ENCODE measurements around the gene B3GALT5.
"Not testable (repeated sequence)": the region's sequence is repeated elsewhere in the genome, so short reads cannot be mapped to it uniquely, and the experiment has no call there.

Gene B3GALT5

GRCh38 chr21:39685236-39685635 is 72.5 kb downstream of the B3GALT5 start:
- no peak overlapping the region for H3K27ac ChIP-seq (ENCODE audit: low read length)
- H3K9ac ChIP-seq (ENCODE audit: low read depth, low read length), result no peak overlapping the region
- peaks cover 3% of the 10 kb centered on the region; the same call in 1 of the 2 replicates for H3K4me1 ChIP-seq (ENCODE audit: insufficient read depth, low read length)
- H3K27me3 ChIP-seq (ENCODE audit: insufficient read depth, low read length), result no peaks in the 10 kb centered on the region
- H3K4me3 ChIP-seq (ENCODE audit: low read length), result no peak overlapping the region
- peaks cover 12% of the 10 kb centered on the region; the same call in 1 of the 2 replicates for H3K9me3 ChIP-seq (ENCODE audit: insufficient read depth, low read depth, low read length)
- H3K36me3 ChIP-seq (ENCODE audit: insufficient read depth, low read depth, low read length), result no peaks in the 10 kb centered on the region; the same call in 1 of the 2 replicates

- Histone ChIP-seq H3K9ac (ENCODE audit: low read depth, low read length) (no peak overlapping the region), H3K36me3 (ENCODE audit: insufficient read depth, low read depth, low read length) (no peaks in the 10 kb centered on the region; the same call in 1 of the 2 replicates), H3K27ac (ENCODE audit: low read length) (no peak overlapping the region), H3K9me3 (ENCODE audit: insufficient read depth, low read depth, low read length) (peaks cover 12% of the 10 kb centered on the region; the same call in 1 of the 2 replicates), H3K4me1 (ENCODE audit: insufficient read depth, low read length) (peaks cover 3% of the 10 kb centered on the region; the same call in 1 of the 2 replicates), H3K27me3 (ENCODE audit: insufficient read depth, low read length) (no peaks in the 10 kb centered on the region), H3K4me3 (ENCODE audit: low read length) (no peak overlapping the region)
Measured at GRCh38 chr21:39685991-39686390, 73.3 kb downstream of the B3GALT5 start.

GRCh38 chr21:39686646-39687468 is 74.1 kb downstream of the B3GALT5 start:
- Histone ChIP-seq H3K9ac (ENCODE audit: low read depth, low read length) (no peak overlapping the region), H3K27me3 (ENCODE audit: insufficient read depth, low read length) (no peaks in the 10 kb centered on the region), H3K9me3 (ENCODE audit: insufficient read depth, low read depth, low read length) (peaks cover 12% of the 10 kb centered on the region; the same call in 1 of the 2 replicates), H3K4me3 (ENCODE audit: low read length) (no peak overlapping the region), H3K4me1 (ENCODE audit: insufficient read depth, low read length) (no peaks in the 10 kb centered on the region), H3K27ac (ENCODE audit: low read length) (no peak overlapping the region), H3K36me3 (ENCODE audit: insufficient read depth, low read depth, low read length) (no peaks in the 10 kb centered on the region; the same call in 1 of the 2 replicates)

GRCh38 chr21:39688010-39688409 is 75.3 kb downstream of the B3GALT5 start:
- Histone ChIP-seq H3K9ac (ENCODE audit: low read depth, low read length) (no peak overlapping the region), H3K27me3 (ENCODE audit: insufficient read depth, low read length) (no peaks in the 10 kb centered on the region), H3K27ac (ENCODE audit: low read length) (no peak overlapping the region), H3K4me3 (ENCODE audit: low read length) (no peak overlapping the region), H3K9me3 (ENCODE audit: insufficient read depth, low read depth, low read length) (peaks cover 12% of the 10 kb centered on the region; the same call in 1 of the 2 replicates), H3K4me1 (ENCODE audit: insufficient read depth, low read length) (peaks cover 6% of the 10 kb centered on the region; the same call in 1 of the 2 replicates), H3K36me3 (ENCODE audit: insufficient read depth, low read depth, low read length) (no peaks in the 10 kb centered on the region; the same call in 1 of the 2 replicates)

- not testable (repeated sequence) for H3K9ac ChIP-seq (ENCODE audit: low read depth, low read length); H3K4me3 ChIP-seq (ENCODE audit: low read length); H3K4me1 ChIP-seq (ENCODE audit: insufficient read depth, low read length); H3K36me3 ChIP-seq (ENCODE audit: insufficient read depth, low read depth, low read length); H3K27me3 ChIP-seq (ENCODE audit: insufficient read depth, low read length); H3K9me3 ChIP-seq (ENCODE audit: insufficient read depth, low read depth, low read length); H3K27ac ChIP-seq (ENCODE audit: low read length)
Measured at GRCh38 chr21:39689860-39690259, 77.1 kb downstream of the B3GALT5 start.

- Histone ChIP-seq H3K27me3 (ENCODE audit: insufficient read depth, low read length) (no peaks in the 10 kb centered on the region), H3K27ac (ENCODE audit: low read length) (no peak overlapping the region), H3K4me3 (ENCODE audit: low read length) (no peak overlapping the region), H3K9ac (ENCODE audit: low read depth, low read length) (no peak overlapping the region), H3K9me3 (ENCODE audit: insufficient read depth, low read depth, low read length) (no peaks in the 10 kb centered on the region), H3K36me3 (ENCODE audit: insufficient read depth, low read depth, low read length) (no peaks in the 10 kb centered on the region), H3K4me1 (ENCODE audit: insufficient read depth, low read length) (peaks cover 6% of the 10 kb centered on the region; the same call in 1 of the 2 replicates)
Measured at GRCh38 chr21:39690454-39690853, 77.7 kb downstream of the B3GALT5 start.

GRCh38 chr21:39694750-39695149 is 82.0 kb downstream of the B3GALT5 start:
- no peaks in the 10 kb centered on the region for H3K27me3 ChIP-seq (ENCODE audit: insufficient read depth, low read length)
- no peaks in the 10 kb centered on the region for H3K9me3 ChIP-seq (ENCODE audit: insufficient read depth, low read depth, low read length)

GRCh38 chr21:39696196-39696595 is 83.5 kb downstream of the B3GALT5 start:
- Histone ChIP-seq H3K9me3 (ENCODE audit: insufficient read depth, low read depth, low read length) (no peaks in the 10 kb centered on the region), H3K27me3 (ENCODE audit: insufficient read depth, low read length) (no peaks in the 10 kb centered on the region), H3K36me3 (ENCODE audit: insufficient read depth, low read depth, low read length) (no peaks in the 10 kb centered on the region), H3K4me1 (ENCODE audit: insufficient read depth, low read length) (peaks cover 9% of the 10 kb centered on the region; the same call in 1 of the 2 replicates), H3K27ac (ENCODE audit: low read length) (no peak overlapping the region), H3K9ac (ENCODE audit: low read depth, low read length) (no peak overlapping the region), H3K4me3 (ENCODE audit: low read length) (no peak overlapping the region)

More at GRCh38 chr21:39694750-39695149, 82.0 kb downstream of the B3GALT5 start:
- H3K27ac ChIP-seq (ENCODE audit: low read length), result no peak overlapping the region
- no peak overlapping the region for H3K9ac ChIP-seq (ENCODE audit: low read depth, low read length)
- no peaks in the 10 kb centered on the region for H3K36me3 ChIP-seq (ENCODE audit: insufficient read depth, low read depth, low read length)
- H3K4me1 ChIP-seq (ENCODE audit: insufficient read depth, low read length), result peaks cover 9% of the 10 kb centered on the region; the same call in 1 of the 2 replicates
- no peak overlapping the region for H3K4me3 ChIP-seq (ENCODE audit: low read length)

GRCh38 chr21:39696618-39697017 is 83.9 kb downstream of the B3GALT5 start:
- Histone ChIP-seq H3K27ac (ENCODE audit: low read length) (no peak overlapping the region), H3K27me3 (ENCODE audit: insufficient read depth, low read length) (no peaks in the 10 kb centered on the region), H3K4me1 (ENCODE audit: insufficient read depth, low read length) (peaks cover 9% of the 10 kb centered on the region; the same call in 1 of the 2 replicates), H3K9me3 (ENCODE audit: insufficient read depth, low read depth, low read length) (no peaks in the 10 kb centered on the region), H3K9ac (ENCODE audit: low read depth, low read length) (no peak overlapping the region), H3K36me3 (ENCODE audit: insufficient read depth, low read depth, low read length) (no peaks in the 10 kb centered on the region), H3K4me3 (ENCODE audit: low read length) (no peak overlapping the region)

GRCh38 chr21:39700318-39700717 is 87.6 kb downstream of the B3GALT5 start:
- H3K27me3 ChIP-seq (ENCODE audit: insufficient read depth, low read length), result no peaks in the 10 kb centered on the region
- no peak overlapping the region for H3K9ac ChIP-seq (ENCODE audit: low read depth, low read length)
- peaks cover 11% of the 10 kb centered on the region; the same call in 1 of the 2 replicates for H3K9me3 ChIP-seq (ENCODE audit: insufficient read depth, low read depth, low read length)
- no peaks in the 10 kb centered on the region for H3K36me3 ChIP-seq (ENCODE audit: insufficient read depth, low read depth, low read length)
- H3K4me3 ChIP-seq (ENCODE audit: low read length), result no peak overlapping the region
- H3K4me1 ChIP-seq (ENCODE audit: insufficient read depth, low read length), result peaks cover 6% of the 10 kb centered on the region; the same call in 1 of the 2 replicates
- no peak overlapping the region for H3K27ac ChIP-seq (ENCODE audit: low read length)

- peaks cover 20% of the 10 kb centered on the region for H3K4me1 ChIP-seq (ENCODE audit: insufficient read depth, low read length)
- H3K4me3 ChIP-seq (ENCODE audit: low read length), result no peak overlapping the region
- H3K9me3 ChIP-seq (ENCODE audit: insufficient read depth, low read depth, low read length), result peaks cover 11% of the 10 kb centered on the region; the same call in 1 of the 2 replicates
- no peaks in the 10 kb centered on the region for H3K36me3 ChIP-seq (ENCODE audit: insufficient read depth, low read depth, low read length)
- H3K27me3 ChIP-seq (ENCODE audit: insufficient read depth, low read length), result no peaks in the 10 kb centered on the region
- no peak overlapping the region for H3K9ac ChIP-seq (ENCODE audit: low read depth, low read length)
- no peak overlapping the region for H3K27ac ChIP-seq (ENCODE audit: low read length)
Measured at GRCh38 chr21:39703578-39703977, 90.8 kb downstream of the B3GALT5 start.

- Histone ChIP-seq H3K4me3 (ENCODE audit: low read length) (no peak overlapping the region), H3K36me3 (ENCODE audit: insufficient read depth, low read depth, low read length) (no peaks in the 10 kb centered on the region), H3K9me3 (ENCODE audit: insufficient read depth, low read depth, low read length) (peaks cover 11% of the 10 kb centered on the region; the same call in 1 of the 2 replicates), H3K27me3 (ENCODE audit: insufficient read depth, low read length) (no peaks in the 10 kb centered on the region), H3K9ac (ENCODE audit: low read depth, low read length) (no peak overlapping the region), H3K27ac (ENCODE audit: low read length) (no peak overlapping the region), H3K4me1 (ENCODE audit: insufficient read depth, low read length) (peaks cover 24% of the 10 kb centered on the region)
Measured at GRCh38 chr21:39705849-39706248, 93.1 kb downstream of the B3GALT5 start.

Data from iPS-20b (cell line).